PC-9 (cell line): ENCODE data around the gene DENND5A. TPM values are rescaled to one million over a fixed set of nuclear protein-coding genes. Genes with fewer than 3 reads are reported as not detected.
"Not testable (repeated sequence)": the region's sequence is repeated elsewhere in the genome, so short reads cannot be mapped to it uniquely, and the experiment has no call there.

Source experiments
- BruUV-seq: library from RNA; stranded (reverse); fragments of 400-500 nt; replicated peaks from 2 replicates; lab custom pipeline; 2021; lab: Mats Ljungman, UMichigan
- CTCF ChIA-PET: fragments of 300-600 bp; sonication (Branson Sonifier 250); formaldehyde crosslinking; loops from one replicate; lab custom pipeline; 2022; ENCODE audit warnings: antibody characterized with exemption; lab: Charles Lee
- POLR2A ChIA-PET: fragments of 300-600 bp; sonication (Branson Sonifier 250); formaldehyde crosslinking; loops from one replicate; lab custom pipeline; 2022; ENCODE audit warnings: antibody characterized with exemption; ENCODE audit not compliant: unreplicated experiment; lab: Charles Lee
- DNase-seq, 2 experiments: peaks; one replicate each; pipeline versions ENCODE4 v3.0.0 to v3.0.0-alpha.2; 2015 to 2022; ENCODE audit warnings: mixed read lengths in 1 of 2
- H2AFZ ChIP-seq: fragments of 200-600 bp; sonication (generic); 2 replicates; pipeline ENCODE4 v1.8.1; 2017; ENCODE audit warnings: antibody characterized with exemption
- H3F3A ChIP-seq: fragments of 200-600 bp; sonication (generic); 2 replicates; pipeline ENCODE4 v1.8.1; 2017; ENCODE audit warnings: antibody characterized with exemption, mild to moderate bottlenecking, low read depth; ENCODE audit not compliant: insufficient read depth
- H3K27ac ChIP-seq: fragments of 200-600 bp; sonication (generic); 2 replicates; pipeline ENCODE4 v1.6.1; 2016; ENCODE audit warnings: mixed run types
- H3K27me3 ChIP-seq: fragments of 200-600 bp; sonication (generic); 2 replicates; pipeline ENCODE4 v1.6.1; 2016; ENCODE audit warnings: low read depth, mixed run types; ENCODE audit not compliant: insufficient read depth
- H3K36me3 ChIP-seq: fragments of 200-600 bp; sonication (generic); 2 replicates; pipeline ENCODE4 v1.6.1; 2016; ENCODE audit warnings: low read depth, mixed run types
- H3K4me1 ChIP-seq: fragments of 200-600 bp; sonication (generic); replicated peaks from 2 replicates; pipeline ENCODE4 v1.6.1; 2016; ENCODE audit warnings: mixed run types; ENCODE audit not compliant: insufficient read depth
- H3K4me2 ChIP-seq: fragments of 200-600 bp; sonication (generic); 2 replicates; pipeline ENCODE4 v1.6.1; 2017; ENCODE audit warnings: mixed run types
- H3K4me3 ChIP-seq: fragments of 200-600 bp; sonication (generic); 2 replicates; pipeline ENCODE4 v1.6.1; 2016; ENCODE audit warnings: mixed run types
- H3K79me2 ChIP-seq: fragments of 200-600 bp; sonication (generic); 2 replicates; pipeline ENCODE4 v1.6.1; 2017; ENCODE audit warnings: low read depth, mixed run types
- H3K9me2 ChIP-seq: fragments of 200-600 bp; sonication (generic); 2 replicates; pipeline ENCODE4 v1.8.1; 2017; ENCODE audit warnings: mild to moderate bottlenecking; ENCODE audit not compliant: insufficient read depth
- H3K9me3 ChIP-seq: fragments of 200-600 bp; sonication (generic); 2 replicates; pipeline ENCODE4 v1.8.1; 2016; ENCODE audit warnings: low read depth; ENCODE audit not compliant: insufficient read depth
- H4K20me1 ChIP-seq: fragments of 200-600 bp; sonication (generic); 2 replicates; pipeline ENCODE4 v1.8.1; 2017; ENCODE audit not compliant: insufficient read depth
- EZH2 ChIP-seq: fragments of 200-600 bp; sonication (generic); IDR thresholded peaks from 2 replicates; pipeline ENCODE4 v1.8.0; 2017; ENCODE audit warnings: antibody characterized with exemption, low read depth
- intact Hi-C: fragments of 100-400 bp; cut with micrococcal nuclease; formaldehyde crosslinking; loops from one replicate; pipeline ENCODE4 v1.10.0; 2022; ENCODE audit not compliant: unreplicated experiment
- total RNA-seq: library from RNA; stranded (reverse); gene quantifications from 2 replicates; pipeline ENCODE4 v1.2.3, GENCODE V29; 2021
- TF ChIP-seq, protein P1 (sequence below): fragments of 200-600 bp; sonication (generic); conservative IDR thresholded peaks from 2 replicates; pipeline ENCODE4 v1.6.1; 2017; ENCODE audit warnings: mixed run types, antibody characterized with exemption, mild to moderate bottlenecking, moderate library complexity

The DENND5A gene
- total RNA-seq, 1 experiment from 2014 or later, result 19.8 TPM

DNA sequence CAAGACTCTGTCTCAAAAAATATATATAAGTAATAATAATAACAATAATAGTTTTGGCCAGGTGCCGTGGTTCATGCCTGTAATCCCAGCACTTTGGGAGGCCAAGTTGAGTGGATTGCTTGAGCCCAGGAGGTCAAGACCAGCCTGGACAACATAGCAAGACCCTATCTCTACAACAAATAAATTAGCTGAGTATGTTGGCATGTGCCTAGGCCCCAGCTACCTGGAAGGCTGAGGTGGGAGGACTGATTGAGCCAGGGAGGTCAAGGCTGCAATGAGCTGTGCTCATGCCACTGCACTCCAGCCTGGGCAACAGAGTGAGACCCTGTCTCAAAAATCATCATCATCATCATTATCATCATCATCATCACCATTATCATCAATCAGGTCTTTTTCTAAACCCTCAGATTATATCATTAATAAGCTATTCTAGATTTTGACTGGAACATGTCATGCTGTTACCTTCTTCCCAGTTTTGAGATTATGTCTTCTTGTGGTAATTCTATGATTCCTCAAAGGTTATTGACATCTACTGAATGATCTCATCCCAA lies 39.3 kb downstream of the DENND5A start:
- H4K20me1 ChIP-seq, result no peaks in the 10 kb centered on the region
- H3K9me3 ChIP-seq, result no peaks in the 10 kb centered on the region
- BruUV-seq, result no TSS peak
- no peaks in the 10 kb centered on the region for H3K27me3 ChIP-seq
- ChIA-PET CTCF (no interaction called here), POLR2A (no interaction called here)
- H3F3A ChIP-seq, result no peaks in the 10 kb centered on the region
- H3K4me3 ChIP-seq, result no peak overlapping the region
- H3K27ac ChIP-seq, result no peak overlapping the region
- DNase-seq, result no peak
- H3K4me2 ChIP-seq, result no peak overlapping the region
- no peaks in the 10 kb centered on the region for H3K79me2 ChIP-seq
- no peaks in the 10 kb centered on the region for H3K4me1 ChIP-seq
- TF ChIP-seq, protein P1, sequence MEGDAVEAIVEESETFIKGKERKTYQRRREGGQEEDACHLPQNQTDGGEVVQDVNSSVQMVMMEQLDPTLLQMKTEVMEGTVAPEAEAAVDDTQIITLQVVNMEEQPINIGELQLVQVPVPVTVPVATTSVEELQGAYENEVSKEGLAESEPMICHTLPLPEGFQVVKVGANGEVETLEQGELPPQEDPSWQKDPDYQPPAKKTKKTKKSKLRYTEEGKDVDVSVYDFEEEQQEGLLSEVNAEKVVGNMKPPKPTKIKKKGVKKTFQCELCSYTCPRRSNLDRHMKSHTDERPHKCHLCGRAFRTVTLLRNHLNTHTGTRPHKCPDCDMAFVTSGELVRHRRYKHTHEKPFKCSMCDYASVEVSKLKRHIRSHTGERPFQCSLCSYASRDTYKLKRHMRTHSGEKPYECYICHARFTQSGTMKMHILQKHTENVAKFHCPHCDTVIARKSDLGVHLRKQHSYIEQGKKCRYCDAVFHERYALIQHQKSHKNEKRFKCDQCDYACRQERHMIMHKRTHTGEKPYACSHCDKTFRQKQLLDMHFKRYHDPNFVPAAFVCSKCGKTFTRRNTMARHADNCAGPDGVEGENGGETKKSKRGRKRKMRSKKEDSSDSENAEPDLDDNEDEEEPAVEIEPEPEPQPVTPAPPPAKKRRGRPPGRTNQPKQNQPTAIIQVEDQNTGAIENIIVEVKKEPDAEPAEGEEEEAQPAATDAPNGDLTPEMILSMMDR, result no peak
- TF ChIP-seq EZH2, result no peak
- H3K36me3 ChIP-seq, result no peaks in the 10 kb centered on the region
- no peaks in the 10 kb centered on the region for H3K9me2 ChIP-seq
- no peak overlapping the region for H2AFZ ChIP-seq
- intact Hi-C loops, result no loop called here

DNA sequence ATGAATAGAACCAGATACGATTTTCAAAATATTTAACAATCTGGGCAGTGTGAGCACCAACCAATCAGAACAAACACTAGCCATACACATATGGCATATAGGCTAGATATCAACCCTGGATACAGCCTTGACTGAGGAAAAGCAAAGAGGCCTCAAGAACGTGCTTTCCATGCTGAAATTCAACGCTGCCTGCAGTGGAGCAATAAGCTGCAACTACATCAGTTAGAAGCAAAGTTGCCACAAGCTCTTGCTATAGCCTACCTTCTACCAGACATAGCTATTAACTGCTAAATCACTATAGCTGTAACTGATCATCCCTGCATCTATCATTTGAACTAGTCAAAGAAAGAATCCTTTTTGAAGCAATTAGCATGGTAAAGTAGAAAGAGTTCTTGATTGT lies 42.5 kb downstream of the DENND5A start:
- Histone ChIP-seq H4K20me1 (no peaks in the 10 kb centered on the region), H3K4me2 (no peak overlapping the region), H3K36me3 (no peaks in the 10 kb centered on the region), H3K27ac (no peak overlapping the region), H3K27me3 (no peaks in the 10 kb centered on the region), H2AFZ (no peak overlapping the region), H3K9me2 (no peaks in the 10 kb centered on the region), H3F3A (no peaks in the 10 kb centered on the region), H3K4me3 (no peak overlapping the region), H3K4me1 (no peaks in the 10 kb centered on the region), H3K9me3 (no peaks in the 10 kb centered on the region), H3K79me2 (no peaks in the 10 kb centered on the region)
- DNase-seq, result no peak
- ChIA-PET POLR2A (no interaction called here), CTCF (no interaction called here)
- TF ChIP-seq EZH2, result no peak
- TF ChIP-seq, protein P1, result no peak
- BruUV-seq, result no TSS peak
- intact Hi-C loops, result no loop called here

DNA sequence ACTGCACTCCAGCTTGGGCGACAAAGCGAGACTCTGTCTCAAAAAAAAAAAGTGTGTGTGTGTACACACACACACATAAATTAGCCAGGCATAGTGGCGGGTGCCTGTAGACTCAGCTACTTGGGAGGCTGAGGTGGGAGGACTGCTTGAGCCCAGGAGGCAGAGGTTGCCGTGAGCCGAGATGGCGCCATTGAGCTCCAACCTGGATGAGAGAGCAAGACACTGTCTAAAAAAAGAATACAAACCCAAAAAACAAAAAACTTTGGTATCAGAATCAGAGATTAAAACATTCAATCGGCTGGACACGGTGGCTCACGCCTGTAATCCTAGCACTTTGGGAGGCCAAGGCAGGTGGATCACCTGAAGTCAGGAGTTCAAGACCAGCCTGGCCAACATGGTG lies 44.3 kb downstream of the DENND5A start:
- H3K9me2 ChIP-seq, POLR2A ChIA-PET, BruUV-seq, CTCF ChIA-PET, DNase-seq, H3K9me3 ChIP-seq, H3K79me2 ChIP-seq, H3K27ac ChIP-seq, H3K4me3 ChIP-seq, intact Hi-C loops, H3K4me1 ChIP-seq, H2AFZ ChIP-seq, H4K20me1 ChIP-seq, H3K4me2 ChIP-seq, H3K36me3 ChIP-seq, H3K27me3 ChIP-seq, H3F3A ChIP-seq: not testable (repeated sequence)

DNA sequence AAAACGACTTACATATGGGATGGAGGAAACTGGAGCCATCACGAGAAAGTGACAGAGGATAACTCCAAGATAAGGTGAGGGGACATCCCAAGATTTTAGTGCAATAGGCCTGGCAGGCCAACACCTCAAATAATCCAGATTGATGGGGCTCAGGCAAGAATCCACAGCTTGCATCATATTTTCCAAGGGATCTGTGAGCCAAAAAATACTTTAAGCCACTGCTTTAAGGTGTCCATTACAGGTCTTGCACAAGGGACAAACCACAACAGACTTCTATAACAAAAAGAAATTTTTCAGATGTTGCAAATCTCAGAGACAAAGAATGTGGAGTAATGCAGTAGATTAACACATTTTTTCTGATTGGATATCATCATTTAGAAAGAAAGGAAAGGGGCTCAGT lies 45.6 kb downstream of the DENND5A start:
- BruUV-seq, result no TSS peak
- Histone ChIP-seq H4K20me1 (no peaks in the 10 kb centered on the region), H3K4me2 (no peak overlapping the region), H3K4me3 (no peak overlapping the region), H3K27me3 (no peaks in the 10 kb centered on the region), H3K36me3 (no peaks in the 10 kb centered on the region), H3K79me2 (no peaks in the 10 kb centered on the region), H2AFZ (no peak overlapping the region), H3F3A (no peaks in the 10 kb centered on the region), H3K4me1 (no peaks in the 10 kb centered on the region), H3K27ac (no peak overlapping the region), H3K9me3 (no peaks in the 10 kb centered on the region), H3K9me2 (no peaks in the 10 kb centered on the region)
- ChIA-PET POLR2A (no interaction called here), CTCF (no interaction called here)
- DNase-seq, result peak in 1 of 2 experiments; percentile 55
- TF ChIP-seq EZH2, result no peak
- TF ChIP-seq, protein P1, result no peak
- intact Hi-C loops, result no loop called here
